Left renal pelvis (tissue), 4 donors: ENCODE data around the gene MAPKBP1. TPM values are rescaled to one million over a fixed set of nuclear protein-coding genes. Genes with fewer than 3 reads are reported as not detected.

Experiments
- DNase-seq, 4 donors: peaks; one replicate each; pipeline ENCODE4 v3.0.0-alpha.2; 2013; ENCODE audit warnings: low read depth in 4 of 4, low spot score in 3 of 4
- polyA plus RNA-seq, 4 donors: library from polyadenylated mRNA; unstranded; fragments of 120-200 nt; gene quantifications; one replicate each; pipeline ENCODE4 v1.2.1, GENCODE V29; 2013; ENCODE audit not compliant: insufficient read length in 4 of 4

MAPKBP1 gene
- polyA plus RNA-seq, 4 donors: 10.1 to 19.1 (median 14.0) TPM

GRCh38 chr15:41847206-41847605, 72.9 kb downstream of the MAPKBP1 start:
- no peak for DNase-seq

- no peak for DNase-seq
Observed at GRCh38 chr15:41847981-41848380, 73.7 kb downstream of the MAPKBP1 start.

DNA sequence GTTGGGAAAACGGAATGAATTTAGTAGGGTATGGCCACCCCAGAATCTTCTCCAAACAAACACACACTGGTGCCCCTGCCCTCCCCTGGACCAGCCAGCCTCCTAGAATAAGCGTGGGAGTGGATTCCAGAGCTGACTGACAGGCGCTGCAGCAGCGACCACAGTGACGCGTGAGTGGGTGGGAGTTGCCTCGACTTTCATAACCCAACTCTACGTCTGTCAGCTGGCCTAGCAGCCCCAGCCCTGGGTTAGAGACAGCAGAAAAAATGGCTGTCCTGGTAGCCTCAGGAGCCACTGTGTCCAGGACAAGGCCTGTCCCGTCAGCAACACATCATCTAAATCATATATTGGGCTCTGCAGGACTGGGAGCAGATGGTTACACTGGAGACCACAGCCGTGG, 74.3 kb downstream of the MAPKBP1 start:
- no peak for DNase-seq

- no peak for DNase-seq
Observed at GRCh38 chr15:41849204-41849603, 74.9 kb downstream of the MAPKBP1 start.

DNA sequence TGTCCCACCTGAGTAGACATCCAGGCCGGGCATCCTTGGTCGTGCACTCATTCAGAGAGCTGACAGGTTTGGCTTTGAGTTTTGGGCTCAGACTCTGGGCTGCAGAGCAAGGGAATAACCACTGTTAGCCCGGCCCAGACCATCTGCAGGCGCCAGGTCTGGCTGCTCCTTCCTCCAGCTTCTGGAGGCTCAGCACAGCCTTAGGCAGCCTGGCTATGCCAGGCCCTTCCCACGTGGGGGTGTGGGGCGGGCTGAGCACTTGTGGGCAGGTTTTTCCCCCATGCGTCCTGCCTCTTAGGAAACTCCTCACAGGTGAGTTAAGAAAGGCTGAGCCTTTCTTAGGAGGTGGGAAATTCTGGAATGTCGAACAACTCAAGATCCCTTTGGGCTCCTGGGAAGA, 75.6 kb downstream of the MAPKBP1 start:
- DNase-seq: no peak

DNA sequence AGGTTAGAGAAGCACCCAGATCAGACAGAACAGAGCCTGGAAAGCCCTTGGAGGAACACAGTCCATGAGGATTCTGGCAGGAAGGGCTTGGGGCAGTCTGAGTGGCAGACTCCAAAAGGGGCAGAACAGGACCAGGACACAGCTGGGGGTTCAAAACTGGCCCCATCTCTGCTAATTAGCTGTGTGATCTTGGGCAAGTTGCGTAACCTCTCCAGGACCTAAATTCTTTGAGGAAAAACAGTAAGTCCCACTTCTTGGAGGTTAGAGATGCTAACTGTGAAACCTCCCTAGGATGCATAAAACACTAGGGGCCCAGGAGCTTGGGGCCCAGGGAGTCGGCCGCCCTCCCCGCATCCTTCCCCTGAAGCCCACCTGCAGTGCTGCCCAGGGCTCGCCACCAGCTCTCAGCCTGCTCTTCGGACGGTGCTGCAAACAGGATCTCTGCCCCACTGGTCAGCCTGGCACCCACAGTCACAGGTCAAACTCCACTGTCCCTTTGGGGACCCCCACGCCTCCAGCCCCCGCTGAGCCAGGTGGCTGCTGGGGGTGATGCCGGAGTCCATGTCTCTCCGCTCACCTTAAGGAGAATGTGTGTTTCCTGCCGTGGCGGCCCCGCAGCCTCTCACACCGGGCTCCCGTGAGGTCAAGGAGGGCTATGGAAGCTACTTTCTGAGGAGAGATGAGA, 76.3 kb downstream of the MAPKBP1 start:
- DNase-seq: no peak

- DNase-seq: no peak
Observed at GRCh38 chr15:41851167-41851523, 76.9 kb downstream of the MAPKBP1 start.

- DNase-seq: no peak
Observed at GRCh38 chr15:41851755-41852370, 77.6 kb downstream of the MAPKBP1 start.

- DNase-seq: no peak
Observed at GRCh38 chr15:41852736-41853590, 78.7 kb downstream of the MAPKBP1 start.

GRCh38 chr15:41853831-41854230, 79.5 kb downstream of the MAPKBP1 start:
- no peak for DNase-seq

- no peak for DNase-seq
Observed at GRCh38 chr15:41854443-41854842, 80.2 kb downstream of the MAPKBP1 start.

DNA sequence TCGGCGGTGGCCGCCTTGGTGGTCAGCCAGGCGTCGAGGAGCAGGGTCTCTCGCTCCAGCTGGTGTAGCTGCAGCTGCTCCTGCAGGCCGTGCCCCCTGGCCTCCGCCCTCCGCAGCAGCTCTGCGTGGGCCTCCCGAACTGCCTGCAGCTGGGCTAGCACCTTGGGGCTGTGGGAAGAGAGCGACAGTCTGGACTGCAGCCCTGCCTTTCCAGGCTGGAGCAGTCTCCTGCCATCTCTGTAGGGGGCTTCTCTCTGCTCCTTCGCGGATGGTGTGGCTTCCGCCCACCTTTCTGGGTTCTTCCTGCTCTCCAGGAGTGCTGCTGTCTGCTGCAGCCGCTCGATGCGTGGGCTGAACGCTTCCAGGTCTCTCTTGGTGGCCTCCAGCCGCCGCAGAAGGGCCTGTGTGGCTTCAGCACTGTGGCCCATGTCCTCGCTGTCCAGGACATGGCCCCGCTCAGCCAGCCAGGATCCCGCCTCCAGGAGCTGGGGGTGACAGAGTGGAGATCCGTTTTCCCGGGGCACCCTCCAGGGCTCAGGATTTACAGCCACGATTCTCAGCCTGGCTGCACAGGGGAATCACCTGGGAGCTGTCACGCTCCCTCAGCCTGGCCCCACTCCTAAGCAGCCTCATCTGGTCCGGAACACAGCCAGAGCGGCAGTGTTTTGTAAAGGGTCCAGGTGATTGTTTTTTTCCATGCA, 81.1 kb downstream of the MAPKBP1 start:
- DNase-seq: peak in 3 of 4 donors; percentile 27 to 48 (median 44)

DNA sequence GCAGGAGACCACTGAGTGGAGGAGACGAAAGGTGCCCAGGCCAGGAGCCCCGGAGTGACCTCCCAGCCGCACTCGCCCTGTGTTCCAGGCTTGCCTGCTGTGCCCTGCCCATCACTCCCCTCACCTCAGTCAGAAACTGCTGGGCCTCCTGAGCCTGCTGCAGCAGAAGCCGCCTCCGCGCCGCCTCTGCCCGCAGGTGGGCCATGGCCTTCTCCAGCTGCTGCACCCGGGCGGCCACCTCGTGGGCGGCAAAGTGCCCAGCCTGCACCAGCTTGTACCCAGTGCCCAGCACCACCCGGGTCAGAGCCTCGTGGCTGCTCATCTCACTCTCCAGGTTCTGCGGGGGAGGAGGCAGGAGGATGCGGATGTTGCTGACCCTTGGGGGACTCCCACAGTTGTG, 82.0 kb downstream of the MAPKBP1 start:
- no peak for DNase-seq

DNA sequence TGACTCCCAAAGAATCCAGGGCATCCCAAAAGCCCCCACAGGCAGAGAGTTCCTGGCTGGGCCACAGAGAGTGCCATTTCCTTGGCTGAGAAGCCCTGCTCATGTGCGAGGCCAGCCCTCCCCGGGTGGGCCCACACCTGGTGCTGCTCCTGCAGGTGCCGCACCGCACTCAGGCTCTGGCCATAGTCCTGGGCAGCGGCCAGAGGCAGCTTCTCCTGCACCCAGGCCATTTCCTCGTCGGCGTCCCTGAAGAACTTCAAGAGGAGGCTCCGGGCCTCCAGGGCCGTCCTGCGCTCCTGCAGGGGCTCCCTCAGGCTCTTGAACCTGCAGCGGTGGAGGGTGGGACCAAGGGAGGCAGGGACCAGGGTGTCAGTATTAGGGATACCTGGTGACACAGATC, 82.4 kb downstream of the MAPKBP1 start:
- no peak for DNase-seq

DNA sequence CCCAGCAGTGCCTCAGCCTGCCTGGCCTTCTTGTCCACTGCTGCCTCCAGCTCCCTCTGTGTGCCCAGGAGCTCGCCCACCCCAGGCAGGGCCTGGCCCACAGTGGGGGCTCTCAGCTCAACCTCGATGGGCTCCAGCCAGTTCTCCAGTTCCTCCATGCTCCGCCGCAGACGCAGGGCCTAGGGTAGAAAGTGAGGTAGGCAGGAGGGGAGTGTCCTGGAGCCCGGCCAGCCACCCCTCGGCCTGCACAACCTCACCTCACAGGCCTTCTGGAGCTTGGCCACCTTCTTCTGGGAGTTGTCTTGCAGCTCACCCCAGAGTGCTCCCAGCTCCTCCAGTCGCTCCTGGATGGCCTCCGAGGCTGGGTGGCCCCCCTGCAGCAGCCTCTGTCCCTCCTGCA, 83.0 kb downstream of the MAPKBP1 start:
- no peak for DNase-seq

GRCh38 chr15:41858756-41859155, 84.5 kb downstream of the MAPKBP1 start:
- DNase-seq: no peak

DNA sequence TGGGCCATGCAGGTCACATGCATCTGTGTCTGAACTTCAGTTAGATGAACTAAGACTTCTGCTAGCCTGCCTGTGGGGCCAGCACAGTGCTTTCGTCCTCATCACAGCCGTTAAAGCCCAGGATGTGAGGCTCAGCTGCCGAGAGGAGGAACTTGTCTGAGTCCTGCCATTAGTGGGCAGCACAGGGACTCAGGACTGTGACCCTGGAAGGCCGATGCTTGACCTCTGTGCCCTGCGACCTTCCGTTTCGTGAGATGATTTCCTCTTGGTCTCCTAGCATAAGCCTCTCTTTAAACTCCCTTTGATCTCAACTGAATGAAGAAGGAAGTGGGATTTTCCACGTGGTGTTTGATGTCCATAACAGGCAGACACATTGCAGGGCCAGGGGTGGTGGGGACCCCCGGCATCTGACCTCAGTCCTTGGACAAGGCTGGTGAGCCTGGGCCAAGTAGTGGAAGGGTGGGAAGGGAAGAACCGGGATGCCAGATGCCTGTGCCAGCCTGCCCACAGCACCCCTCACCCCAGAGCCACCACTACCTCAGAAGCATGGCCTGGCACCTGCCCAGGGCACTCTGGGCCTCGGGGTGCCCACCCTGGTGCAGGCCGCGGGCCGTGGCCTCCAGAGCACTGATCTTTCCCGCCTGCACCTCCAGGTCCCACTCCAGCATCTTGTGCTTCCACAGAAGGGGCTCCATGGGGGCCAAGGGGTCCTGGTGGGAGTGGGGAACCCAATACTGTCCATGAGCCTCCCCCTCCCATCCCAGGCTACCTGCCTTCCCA, 86.0 kb downstream of the MAPKBP1 start:
- no peak for DNase-seq

DNA sequence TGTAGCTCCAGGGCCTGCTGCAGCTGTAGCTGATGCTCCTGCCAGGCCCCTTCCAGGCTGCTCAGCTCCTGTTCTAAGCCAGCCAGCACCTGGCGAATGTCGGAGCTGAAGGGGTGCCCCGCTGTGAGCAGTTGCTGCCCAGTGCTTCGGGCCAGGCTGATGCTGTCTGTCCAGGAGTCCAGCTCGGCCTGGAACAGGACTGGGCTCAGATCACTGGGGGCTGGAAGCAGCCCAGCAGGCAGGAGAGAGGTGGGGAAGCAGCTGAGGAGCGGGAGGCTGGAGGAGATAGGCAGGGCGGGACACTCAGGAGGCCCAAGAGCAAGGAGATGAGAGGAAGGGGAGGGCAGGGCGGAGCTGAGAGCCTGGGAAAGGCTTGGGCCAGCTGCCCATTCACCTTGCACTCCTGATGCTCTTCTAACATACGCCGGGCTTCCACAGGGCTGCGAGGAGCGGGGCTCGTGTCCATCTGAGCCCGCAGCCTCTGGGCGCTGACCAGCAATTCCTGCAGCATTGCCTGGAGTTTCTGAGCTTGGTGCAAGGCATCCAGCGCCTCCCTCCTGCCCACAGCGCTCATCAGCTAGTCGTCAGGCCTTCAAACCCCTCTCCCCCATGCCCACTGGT, 87.6 kb downstream of the MAPKBP1 start:
- DNase-seq: no peak

GRCh38 chr15:41862515-41863116, 88.3 kb downstream of the MAPKBP1 start:
- no peak for DNase-seq
